ENCODE measurements around the gene LIPN.

Gene LIPN

DNA sequence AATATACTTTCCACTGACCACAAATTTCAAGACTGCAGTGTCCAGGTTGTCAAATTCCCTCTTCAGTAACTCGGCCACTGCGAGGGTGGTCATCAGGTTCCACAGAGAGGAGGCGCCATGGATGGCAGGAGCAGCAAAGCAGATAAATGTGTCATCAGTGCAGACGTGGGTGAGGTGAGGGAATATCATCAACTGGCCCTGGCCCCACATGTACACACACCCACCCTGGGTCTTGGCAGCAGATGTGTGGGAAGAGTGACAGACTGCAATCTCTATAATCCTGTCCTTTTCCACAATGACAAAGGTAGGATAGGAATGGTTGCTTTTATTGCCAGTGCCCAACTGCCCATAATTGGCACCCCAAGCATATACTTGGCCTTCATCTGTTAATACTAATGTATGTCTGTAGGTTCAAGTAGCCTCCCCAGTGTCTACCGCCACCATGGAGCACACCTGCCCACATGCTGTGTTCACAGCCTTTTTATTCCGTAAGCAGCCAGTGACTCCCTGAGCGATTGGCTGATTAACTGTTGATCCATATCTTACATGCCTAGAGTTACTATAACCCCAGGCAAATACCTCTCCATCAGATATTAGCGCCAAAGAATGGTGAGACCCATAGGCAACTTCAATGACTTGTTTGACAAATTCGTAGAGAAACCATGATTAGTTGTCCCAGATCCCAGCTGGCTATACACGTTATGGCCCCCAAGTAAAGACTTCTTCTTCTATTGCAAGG is 26.4 kb downstream of the LIPN start:
- DNase-seq (ENCODE audit: low read depth) = no peak

DNA sequence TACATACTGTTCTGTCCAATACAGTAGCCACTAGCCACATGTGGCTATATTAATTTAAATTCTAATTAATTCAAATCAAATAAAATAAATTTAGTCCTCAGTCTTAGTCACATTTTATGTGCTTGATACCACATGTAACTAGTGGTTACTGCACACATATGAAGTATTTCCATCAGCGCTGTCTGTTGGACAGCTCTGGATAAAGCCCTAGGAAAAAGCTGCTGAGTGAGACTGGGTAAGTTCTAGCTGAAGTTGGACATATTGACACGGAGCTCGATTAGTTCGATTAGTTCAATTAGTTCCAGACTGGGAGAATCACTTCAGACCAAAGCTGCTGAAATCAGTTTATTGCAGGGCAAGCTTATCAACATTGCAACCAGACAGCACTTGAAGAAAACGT is 27.6 kb downstream of the LIPN start:
- no peak for DNase-seq (ENCODE audit: low read depth)

DNA sequence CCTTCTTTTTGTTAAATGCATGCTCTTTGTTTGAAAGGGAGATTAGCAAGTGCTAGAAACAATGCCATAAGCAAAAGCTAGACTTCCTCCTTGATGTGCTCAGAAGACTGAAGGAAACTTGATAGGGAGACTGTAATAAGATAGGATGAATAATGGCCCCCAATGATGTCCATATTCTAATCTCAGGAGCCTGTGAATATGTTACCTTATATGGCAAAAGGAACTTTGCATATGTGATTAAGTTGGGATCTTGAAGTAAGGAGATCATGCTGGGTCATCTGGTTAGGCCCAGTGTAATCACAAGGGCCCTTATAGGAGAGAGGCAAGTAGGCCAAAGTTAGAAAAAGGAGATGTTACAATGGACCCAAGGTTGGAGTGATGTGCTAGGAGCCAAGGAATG is 29.1 kb downstream of the LIPN start:
- DNase-seq (ENCODE audit: low read depth) = no peak

DNA sequence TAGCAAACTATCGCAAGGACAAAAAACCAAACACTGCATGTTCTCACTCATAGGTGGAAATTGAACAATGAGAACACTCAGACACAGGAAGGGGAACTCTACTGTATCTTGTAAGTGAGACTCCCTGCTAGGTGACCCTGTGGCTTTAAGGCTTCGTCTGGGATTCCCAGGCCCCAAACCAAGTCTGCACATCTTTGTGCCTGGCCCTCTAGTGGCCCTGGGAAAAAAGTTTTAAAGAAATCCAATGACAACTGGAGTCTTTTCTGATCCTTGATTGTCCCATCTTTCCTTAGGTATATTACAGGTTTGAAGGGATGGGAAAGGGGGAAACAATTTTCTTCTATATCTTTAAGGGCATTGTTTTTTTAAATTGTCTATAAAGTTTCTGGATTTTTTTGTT is 32.1 kb downstream of the LIPN start:
- no peak for DNase-seq (ENCODE audit: low read depth)

DNA sequence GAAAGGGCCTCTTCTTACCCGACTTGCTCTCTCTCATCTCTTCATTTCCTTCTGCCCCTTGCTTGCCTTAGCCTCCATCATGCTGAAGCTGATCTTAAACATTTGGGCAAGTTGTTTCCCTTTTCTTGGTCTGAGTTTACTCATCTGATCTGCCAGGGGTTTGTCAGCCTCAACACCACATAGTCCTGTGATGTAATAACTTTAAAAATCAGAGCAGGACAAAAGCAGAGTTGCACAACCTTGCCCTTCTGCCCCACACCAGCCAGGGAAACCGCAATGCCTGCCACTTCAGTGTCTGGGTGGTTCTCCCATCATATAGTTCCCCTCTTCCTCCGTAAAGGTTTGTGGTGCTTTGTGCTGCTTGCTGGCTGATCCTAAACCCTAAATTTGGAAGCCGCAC is 32.8 kb downstream of the LIPN start:
- peak; percentile 20 for DNase-seq (ENCODE audit: low read depth)

DNA sequence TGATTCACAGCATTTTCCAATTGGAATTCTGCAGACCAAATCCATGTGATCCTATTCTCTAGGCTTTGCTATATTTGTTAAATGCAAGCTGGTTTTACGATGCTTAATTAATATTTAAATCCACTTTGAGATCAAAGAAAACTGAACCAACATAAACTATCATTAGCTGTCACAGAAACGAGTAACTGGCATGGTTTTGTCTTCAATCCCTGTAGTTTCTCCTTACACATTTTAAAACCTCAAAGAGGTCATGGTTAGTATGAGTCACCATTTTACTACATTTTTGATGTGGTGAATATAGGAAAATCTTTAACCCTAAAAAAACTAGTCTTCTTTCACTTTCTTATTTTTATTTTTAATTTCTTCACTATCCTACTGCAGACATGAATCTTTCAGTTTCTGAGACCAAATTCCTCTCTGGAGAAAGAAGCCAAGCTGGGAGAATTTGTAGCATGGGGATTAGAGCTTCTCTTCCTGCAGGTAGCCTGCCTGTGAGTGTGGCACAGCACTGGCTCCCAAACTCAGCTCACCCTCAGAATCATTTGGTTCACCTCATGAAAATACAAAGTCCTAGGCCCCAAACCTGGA is 34.0 kb downstream of the LIPN start:
- DNase-seq (ENCODE audit: low read depth) = peak; percentile 18

- DNase-seq (ENCODE audit: low read depth) = peak; percentile 53
These were observed 34.9 kb downstream of the LIPN start for GRCh38 chr10:88794731-88795130.

DNA sequence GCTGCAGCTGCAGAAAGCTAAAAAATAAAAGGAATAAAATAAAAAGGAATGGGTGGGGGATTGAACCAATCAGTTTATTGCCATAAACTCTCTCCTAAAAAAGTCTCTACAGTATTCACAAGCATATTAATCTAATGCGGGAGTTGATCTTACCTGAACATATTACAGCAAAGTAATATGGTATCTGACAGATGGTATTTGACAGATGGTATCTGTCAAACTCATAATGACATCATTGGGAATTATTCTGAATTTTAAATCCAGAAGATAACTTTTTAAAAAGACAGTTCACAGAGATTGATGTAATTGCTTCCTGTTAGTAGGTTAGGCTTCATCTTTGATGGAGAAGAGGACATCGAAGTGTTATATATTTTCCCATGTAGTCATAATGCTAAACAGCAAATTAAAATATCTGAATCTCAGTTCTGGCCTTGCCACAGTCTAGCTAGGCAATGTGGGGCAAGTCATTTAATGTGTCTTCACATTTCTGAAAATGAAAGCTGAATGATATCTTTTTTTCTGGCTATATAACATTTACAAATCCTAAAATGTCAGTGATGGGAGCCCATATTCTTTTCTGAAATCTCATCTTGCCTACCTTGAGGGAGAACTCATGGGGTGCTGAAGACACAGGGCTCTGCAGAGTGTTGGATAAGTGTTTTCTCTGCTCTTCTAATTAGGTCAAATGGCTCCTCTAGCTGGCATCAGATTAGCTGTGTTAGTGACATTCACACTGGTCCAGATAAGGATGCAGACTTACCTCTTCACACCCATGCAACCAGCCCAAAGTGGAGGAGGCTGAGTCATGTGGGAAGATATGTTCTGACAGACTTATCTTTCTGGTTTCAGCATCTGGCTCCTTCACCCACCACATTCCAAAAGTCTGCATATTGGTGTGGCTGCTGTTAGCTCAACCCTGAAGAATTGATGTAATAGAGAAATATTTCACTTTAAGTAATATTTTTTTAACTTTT is 40.6 kb downstream of the LIPN start:
- DNase-seq (ENCODE audit: low read depth) = no peak

- no peak for DNase-seq (ENCODE audit: low read depth)
These were observed 42.9 kb downstream of the LIPN start, which contains the start of gene LIPM for GRCh38 chr10:88802523-88803285. TSS of gene LIPM (plus strand) at chr10:88802730. CDS start at chr10:88802897, 167 bp downstream.

- no peak for DNase-seq (ENCODE audit: low read depth)
These were observed 43.8 kb downstream of the LIPN start for GRCh38 chr10:88803641-88804040.

GRCh38 chr10:88804083-88804812 is 44.4 kb downstream of the LIPN start:
- DNase-seq (ENCODE audit: low read depth) = no peak

- no peak for DNase-seq (ENCODE audit: low read depth)
These were observed 45.5 kb downstream of the LIPN start for GRCh38 chr10:88805361-88805760.

GRCh38 chr10:88805924-88806323 is 46.1 kb downstream of the LIPN start:
- DNase-seq (ENCODE audit: low read depth) = no peak

DNA sequence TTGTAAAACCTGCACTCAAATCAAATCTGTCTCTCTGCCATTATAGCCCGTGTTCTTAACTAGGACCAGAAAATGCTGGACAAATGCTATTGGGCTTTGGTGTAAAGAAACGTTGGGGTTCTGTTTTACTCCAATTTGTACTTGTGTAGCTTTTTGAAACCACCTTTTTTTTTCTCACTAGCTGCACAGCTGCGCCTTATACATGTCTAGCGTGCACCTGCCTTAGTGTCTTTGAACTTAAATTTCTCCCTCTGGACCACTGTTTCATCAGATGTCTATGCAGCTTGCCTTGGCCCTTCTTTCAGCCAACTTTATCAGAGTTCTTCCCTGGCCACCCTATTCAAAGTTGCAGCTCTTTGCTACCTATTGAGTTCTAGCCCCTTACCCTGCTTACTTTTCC is 49.8 kb downstream of the LIPN start:
- DNase-seq (ENCODE audit: low read depth) = no peak

GRCh38 chr10:88810196-88810961 is 50.6 kb downstream of the LIPN start:
- DNase-seq (ENCODE audit: low read depth) = peak; percentile 70

- DNase-seq (ENCODE audit: low read depth) = no peak
These were observed 53.4 kb downstream of the LIPN start for GRCh38 chr10:88813200-88813599.

GRCh38 chr10:88819290-88819689 is 59.5 kb downstream of the LIPN start:
- DNase-seq (ENCODE audit: low read depth) = no peak

DNA sequence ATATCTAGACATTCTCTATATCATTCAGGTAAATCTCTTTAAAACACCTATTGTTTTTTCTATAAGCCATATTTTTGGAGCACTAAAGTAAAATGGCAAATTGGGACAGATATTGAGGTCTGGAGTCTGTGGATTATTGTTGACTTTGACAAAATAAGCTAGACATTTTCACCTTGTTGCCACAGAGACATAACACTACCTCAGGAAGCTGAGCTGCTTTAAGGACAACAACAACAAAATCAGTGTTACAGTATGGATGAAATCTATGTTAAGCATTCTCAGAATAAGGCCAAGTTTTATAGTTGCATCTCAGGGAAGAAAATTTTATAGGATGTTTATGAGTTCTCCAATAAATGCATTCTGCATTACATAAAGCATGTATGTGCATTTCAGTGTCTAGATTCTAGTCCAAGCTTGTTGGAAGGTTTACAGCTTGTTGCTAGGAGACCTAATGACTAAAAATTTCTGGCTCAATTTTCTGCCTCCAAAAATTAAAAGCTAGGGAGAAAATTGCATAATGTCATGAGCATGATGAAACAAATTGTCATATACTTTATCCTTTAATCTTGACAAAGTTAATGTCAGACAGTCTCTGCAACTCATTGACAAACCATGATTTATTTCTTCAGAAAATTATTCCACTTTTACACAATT is 61.1 kb downstream of the LIPN start:
- peak; percentile 86 for DNase-seq (ENCODE audit: low read depth)

DNA sequence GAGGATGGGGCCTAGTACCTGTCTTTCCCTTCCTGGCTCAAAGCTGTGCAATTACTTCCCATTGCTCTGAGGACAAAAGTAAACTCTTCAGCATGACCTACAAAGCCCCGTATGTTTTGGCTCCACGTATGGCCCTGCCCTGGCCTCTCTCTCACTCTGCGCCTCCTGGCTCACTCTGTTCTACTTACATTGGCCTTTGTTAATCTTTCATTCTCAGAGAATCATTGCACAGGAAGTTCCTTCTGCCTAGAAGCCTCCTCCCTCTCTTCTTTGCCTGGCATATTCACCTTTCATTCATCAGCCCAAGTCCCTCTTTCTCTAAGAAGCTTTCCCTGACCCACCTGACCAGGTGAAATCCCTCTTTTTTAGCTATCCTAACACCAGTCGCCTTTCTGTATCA is 66.6 kb downstream of the LIPN start:
- DNase-seq (ENCODE audit: low read depth) = no peak

- DNase-seq (ENCODE audit: low read depth) = no peak
These were observed 67.9 kb downstream of the LIPN start for GRCh38 chr10:88827671-88828070.

All from fibroblast of the conjunctiva (primary cell).